Keratinocyte (primary cell): ENCODE results near the gene PTBP1. TPM values are rescaled to one million over a fixed set of nuclear protein-coding genes. Genes with fewer than 3 reads are reported as not detected.

ENCODE experiments used
- DNase-seq: peaks from one replicate; pipeline ENCODE4 v3.0.0-alpha.2; 2011; ENCODE audit warnings: low read depth, missing footprints, low spot score
- FAIRE-seq: peaks from 2 replicates; lab custom pipeline; 2011; peaks lifted over from hg19 to GRCh38; lab: Jason Lieb, UNC
- H2AFZ ChIP-seq: 2 replicates; pipeline ENCODE4 v1.6.0; 2012; ENCODE audit warnings: low read length, control low read depth, inconsistent platforms; ENCODE audit not compliant: control insufficient read depth
- H3K27ac ChIP-seq: 2 replicates; pipeline ENCODE4 v1.5.1; 2011; ENCODE audit warnings: low read length; ENCODE audit not compliant: control insufficient read depth, insufficient read depth
- H3K27me3 ChIP-seq: 3 replicates; pipeline ENCODE4 v1.6.0; 2011; ENCODE audit warnings: low read length; ENCODE audit not compliant: control insufficient read depth, insufficient read depth; ENCODE audit errors: extremely low read depth
- H3K36me3 ChIP-seq, 2 experiments: 2 replicates in 1 of 2; 3 replicates in 1 of 2; pipeline ENCODE4 v1.5.1; 2011; ENCODE audit warnings: low read length in 2 of 2, mild to moderate bottlenecking in 1 of 2; ENCODE audit not compliant: control insufficient read depth in 2 of 2, insufficient read depth in 2 of 2; ENCODE audit errors: extremely low read depth in 1 of 2
- H3K4me1 ChIP-seq: 3 replicates; pipeline ENCODE4 v1.5.1; 2011; ENCODE audit warnings: low read length; ENCODE audit not compliant: control insufficient read depth, insufficient read depth; ENCODE audit errors: extremely low read depth
- H3K4me2 ChIP-seq: 3 replicates; pipeline ENCODE4 v1.6.0; 2011; ENCODE audit warnings: low read depth, low read length; ENCODE audit not compliant: control insufficient read depth, insufficient read depth; ENCODE audit errors: extremely low read depth
- H3K4me3 ChIP-seq, 3 experiments: fragments of 200-600 bp in 1 of 3; sonication (generic) in 1 of 3; 2 replicates in 2 of 3; 3 replicates in 1 of 3; pipeline ENCODE4 v1.5.1; 2011 to 2016; ENCODE audit warnings: low read length in 3 of 3, mild to moderate bottlenecking in 3 of 3, control low read depth in 2 of 3, inconsistent platforms in 1 of 3, low read depth in 1 of 3, mixed read lengths in 1 of 3, mixed run types in 1 of 3, moderate library complexity in 1 of 3; ENCODE audit not compliant: control insufficient read depth in 2 of 3, insufficient read depth in 2 of 3; ENCODE audit errors: extremely low read depth in 1 of 3
- H3K79me2 ChIP-seq: 2 replicates; pipeline ENCODE4 v1.6.0; 2012; ENCODE audit warnings: low read length; ENCODE audit not compliant: control insufficient read depth, insufficient read depth
- H3K9ac ChIP-seq: 3 replicates; pipeline ENCODE4 v1.6.0; 2011; ENCODE audit warnings: low read length; ENCODE audit not compliant: control insufficient read depth, insufficient read depth; ENCODE audit errors: extremely low read depth
- H3K9me1 ChIP-seq: 3 replicates; pipeline ENCODE4 v1.6.0; 2011; ENCODE audit warnings: low read length; ENCODE audit not compliant: control insufficient read depth, insufficient read depth; ENCODE audit errors: extremely low read depth
- H3K9me3 ChIP-seq: 2 replicates; pipeline ENCODE4 v1.5.1; 2012; ENCODE audit warnings: low read depth, low read length; ENCODE audit not compliant: control insufficient read depth
- H4K20me1 ChIP-seq: 3 replicates; pipeline ENCODE4 v1.6.0; 2011; ENCODE audit warnings: low read length; ENCODE audit not compliant: control insufficient read depth, insufficient read depth; ENCODE audit errors: extremely low read depth
- CTCF ChIP-seq, 3 experiments: IDR thresholded peaks in 1 of 3; conservative IDR thresholded peaks in 1 of 3; optimal IDR thresholded peaks in 1 of 3; 2 replicates in 2 of 3; 3 replicates in 1 of 3; pipeline versions ENCODE3 to v1.5.1; 2011; ENCODE audit warnings: low read length in 3 of 3, mild to moderate bottlenecking in 3 of 3, moderate library complexity in 2 of 3, control low read depth in 1 of 3, inconsistent platforms in 1 of 3; ENCODE audit not compliant: insufficient read depth in 2 of 3; ENCODE audit errors: extremely low read depth in 1 of 3
- EZH2 ChIP-seq: IDR thresholded peaks from one replicate; pipeline ENCODE4 v1.6.1; 2012; ENCODE audit warnings: inconsistent platforms, mild to moderate bottlenecking, low read length, moderate library complexity
- dilution Hi-C: fragments of 300-500 bp; cut with MboI; formaldehyde crosslinking; loops from one replicate; pipeline ENCODE4 v1.7.0; 2020; ENCODE audit warnings: low sequenced_read_pairs; ENCODE audit not compliant: extremely low pct_ligation_motif_present
- polyA plus RNA-seq, 5 experiments: library from polyadenylated mRNA; depleted of rRNA in 3 of 5; stranded (reverse) in 3 of 5; stranded (forward) in 1 of 5; unstranded in 1 of 5; fragments of >200 nt; gene quantifications; 1 replicate in 1 of 5; 2 replicates in 3 of 5; 3 replicates in 1 of 5; pipeline versions ENCODE4 v1.2.1 to v1.2.3, GENCODE V29; 2011 to 2012; ENCODE audit warnings: missing spikeins in 2 of 5, low read depth in 1 of 5, low replicate concordance in 1 of 5

Gene PTBP1
- polyA plus RNA-seq, 1 donor (not counting 4 experiments of a cell fraction or from before 2014, with no cell fraction given): 117 TPM

- H3K4me2 ChIP-seq: no peak overlapping the region
- no peak overlapping the region for H3K4me3 ChIP-seq
- no peaks in the 10 kb centered on the region for H3K79me2 ChIP-seq
- dilution Hi-C loops: no loop called here
- H4K20me1 ChIP-seq: no peaks in the 10 kb centered on the region
- no peak overlapping the region for H2AFZ ChIP-seq
- H3K36me3 ChIP-seq: no peaks in the 10 kb centered on the region
- peaks cover 27% of the 10 kb centered on the region for H3K27me3 ChIP-seq
- DNase-seq (no peak), FAIRE-seq (no peak)
- no peaks in the 10 kb centered on the region for H3K9me1 ChIP-seq
- H3K27ac ChIP-seq: no peak overlapping the region
- H3K4me1 ChIP-seq: no peaks in the 10 kb centered on the region
- no peak overlapping the region for H3K9ac ChIP-seq
- no peaks in the 10 kb centered on the region for H3K9me3 ChIP-seq
- TF ChIP-seq CTCF (optimal IDR thresholded peaks at IDR 0.05 in 1 of 3, IDR thresholded peaks at IDR 0.05 in 1 of 3, conservative IDR thresholded peaks at IDR 0.05 in 1 of 3; ENCODE audit: extremely low read depth in 1 of 3, insufficient read depth in 2 of 3, low read length in 3 of 3) (no peak), EZH2 (no peak)
Measured at GRCh38 chr19:831407-832369, 34.4 kb downstream of the PTBP1 start.

- Histone ChIP-seq H3K9me3 (no peaks in the 10 kb centered on the region), H3K9me1 (no peaks in the 10 kb centered on the region), H3K27ac (no peak overlapping the region), H3K36me3 (no peaks in the 10 kb centered on the region), H3K27me3 (peaks cover 33% of the 10 kb centered on the region), H3K4me2 (no peak overlapping the region), H2AFZ (no peak overlapping the region), H4K20me1 (no peaks in the 10 kb centered on the region), H3K4me1 (no peaks in the 10 kb centered on the region), H3K79me2 (no peaks in the 10 kb centered on the region), H3K9ac (no peak overlapping the region), H3K4me3 (no peak overlapping the region)
- no peak for FAIRE-seq
- DNase-seq: no peak
- dilution Hi-C loops: no loop called here
- no peak for TF ChIP-seq EZH2
- TF ChIP-seq CTCF (optimal IDR thresholded peaks at IDR 0.05 in 1 of 3, IDR thresholded peaks at IDR 0.05 in 1 of 3, conservative IDR thresholded peaks at IDR 0.05 in 1 of 3; ENCODE audit: extremely low read depth in 1 of 3, insufficient read depth in 2 of 3, low read length in 3 of 3): no peak
Measured at GRCh38 chr19:834216-834615, 37.0 kb downstream of the PTBP1 start.
